GM12878 (cell line): Measurements from ENCODE around the gene LSM2. TPM values are rescaled to one million over a fixed set of nuclear protein-coding genes. Genes with fewer than 3 reads are reported as not detected.

Experiments used
- BRCA1 ChIP-seq: IDR thresholded peaks from 2 replicates; pipeline ENCODE4 v1.6.1; 2011; ENCODE audit warnings: low read depth, low read length, improper control_type of control experiment
- CHD2 ChIP-seq: IDR thresholded peaks from 2 replicates; pipeline ENCODE4 v1.6.1; 2011; ENCODE audit warnings: low read depth, low read length, improper control_type of control experiment, borderline replicate concordance
- DPF2 ChIP-seq: fragments of 450-650 bp; IDR thresholded peaks from 2 replicates; pipeline ENCODE4 v1.6.1; 2017; ENCODE audit warnings: mild to moderate bottlenecking
- EP300 ChIP-seq, 2 experiments: fragments of 150-350 bp in 1 of 2; IDR thresholded peaks; 2 replicates each; pipeline ENCODE4 v1.6.1; 2011 to 2012; ENCODE audit warnings: low read depth in 2 of 2, low read length in 2 of 2, borderline replicate concordance in 1 of 2, improper control_type of control experiment in 1 of 2, inconsistent platforms in 1 of 2; ENCODE audit not compliant: control insufficient read depth in 1 of 2
- HCFC1 ChIP-seq: fragments of 150-350 bp; IDR thresholded peaks from 2 replicates; pipeline ENCODE4 v1.6.1; 2014; ENCODE audit warnings: low read length
- IKZF2 ChIP-seq, 2 experiments: fragments of 450-650 bp; IDR thresholded peaks; 2 replicates each; pipeline ENCODE4 v1.6.1; 2017; ENCODE audit warnings: mild to moderate bottlenecking in 2 of 2, moderate library complexity in 2 of 2
- IRF4 ChIP-seq: IDR thresholded peaks from 2 replicates; pipeline ENCODE4 v1.6.1; 2011; ENCODE audit warnings: low read depth, low read length
- MTA2 ChIP-seq: fragments of 450-650 bp; IDR thresholded peaks from 2 replicates; pipeline ENCODE4 v1.6.1; 2016; ENCODE audit warnings: low read depth, mild to moderate bottlenecking, moderate library complexity
- MYC ChIP-seq: IDR thresholded peaks from 2 replicates; pipeline ENCODE4 v1.6.1; 2011; ENCODE audit warnings: mild to moderate bottlenecking, low read length, moderate library complexity, inconsistent platforms; ENCODE audit not compliant: insufficient read depth, insufficient replicate concordance, insufficient read length, severe bottlenecking
- NBN ChIP-seq: fragments of 450-650 bp; IDR thresholded peaks from 2 replicates; pipeline ENCODE4 v1.6.1; 2016
- PKNOX1 ChIP-seq: fragments of 450-650 bp; IDR thresholded peaks from 2 replicates; pipeline ENCODE4 v1.6.1; 2016; ENCODE audit warnings: mild to moderate bottlenecking
- POLR2A ChIP-seq: IDR thresholded peaks from 2 replicates; pipeline ENCODE4 v1.6.1; 2011; ENCODE audit warnings: low read depth, mild to moderate bottlenecking, low read length
- POLR2AphosphoS5 ChIP-seq: IDR thresholded peaks from 2 replicates; pipeline ENCODE4 v1.6.1; 2011; ENCODE audit warnings: mild to moderate bottlenecking, low read length, inconsistent platforms
- SMARCA5 ChIP-seq: fragments of 450-650 bp; IDR thresholded peaks from 2 replicates; pipeline ENCODE4 v1.6.1; 2017; ENCODE audit warnings: mild to moderate bottlenecking
- SREBF2 ChIP-seq: IDR thresholded peaks from 2 replicates; pipeline ENCODE4 v1.6.1; 2012; ENCODE audit warnings: mild to moderate bottlenecking, low read length
- TAF1 ChIP-seq: IDR thresholded peaks from 2 replicates; pipeline ENCODE4 v1.6.1; 2011; ENCODE audit warnings: mild to moderate bottlenecking, low read depth, low read length, borderline replicate concordance
- TARDBP ChIP-seq: IDR thresholded peaks from 2 replicates; pipeline ENCODE4 v1.6.1; 2016; ENCODE audit warnings: borderline replicate concordance
- TCF12 ChIP-seq: IDR thresholded peaks from 2 replicates; pipeline ENCODE4 v1.6.1; 2011; ENCODE audit warnings: low read depth, mild to moderate bottlenecking, low read length
- ZNF207 ChIP-seq: fragments of 450-650 bp; IDR thresholded peaks from 2 replicates; pipeline ENCODE4 v1.6.1; 2014; ENCODE audit warnings: antibody characterized with exemption, mild to moderate bottlenecking, borderline replicate concordance
- ZNF217 ChIP-seq: fragments of 450-650 bp; IDR thresholded peaks from 2 replicates; pipeline ENCODE4 v1.6.1; 2017; ENCODE audit warnings: antibody characterized with exemption, mild to moderate bottlenecking
- ZNF384 ChIP-seq: IDR thresholded peaks from 2 replicates; pipeline ENCODE4 v1.6.1; 2012; ENCODE audit warnings: low read depth, mild to moderate bottlenecking, low read length, improper control_type of control experiment, borderline replicate concordance
- ZNF622 ChIP-seq: fragments of 450-650 bp; IDR thresholded peaks from 2 replicates; pipeline ENCODE4 v1.6.1; 2017; ENCODE audit warnings: mild to moderate bottlenecking, inconsistent platforms
- ZSCAN29 ChIP-seq: fragments of 450-650 bp; IDR thresholded peaks from 2 replicates; pipeline ENCODE4 v1.6.1; 2017; ENCODE audit warnings: mild to moderate bottlenecking, moderate library complexity
- ZZZ3 ChIP-seq: IDR thresholded peaks from 2 replicates; pipeline ENCODE4 v1.6.1; 2011; ENCODE audit warnings: low read depth; ENCODE audit not compliant: control insufficient read depth, insufficient read length
- polyA plus RNA-seq, 11 experiments: library from polyadenylated mRNA; depleted of rRNA in 4 of 11; unstranded in 6 of 11; stranded (reverse) in 5 of 11; fragments of >200 nt; fragmentation: Nextera tagmentation in 4 of 11; fragmentation: Illumina TruSeq in 1 of 11; extraction: Ambion mirVana in 4 of 11; extraction: Trizol in 1 of 11; gene quantifications; 1 replicate in 1 of 11; 2 replicates in 10 of 11; pipeline versions ENCODE4 v1.2.1 to v1.2.3, GENCODE V29; 2011 to 2016; ENCODE audit warnings: inconsistent platforms in 2 of 11, missing spikeins in 2 of 11, low read depth in 1 of 11
- total RNA-seq, 4 experiments: library from RNA; depleted of rRNA in 3 of 4; stranded (reverse); fragments of >200 nt in 3 of 4; fragmentation: Illumina TruSeq in 1 of 4; extraction: Trizol in 1 of 4; gene quantifications; 2 replicates each; pipeline versions ENCODE4 v1.2.1 to v1.2.3, GENCODE V29; 2013 to 2021
- TF ChIP-seq, protein P1 (sequence below): fragments of 450-650 bp; IDR thresholded peaks from 2 replicates; pipeline ENCODE4 v1.6.1; 2018; ENCODE audit warnings: borderline replicate concordance, mild to moderate bottlenecking; ENCODE audit not compliant: partially characterized antibody
- TF ChIP-seq, protein P2 (sequence below): IDR thresholded peaks from 2 replicates; pipeline ENCODE4 v1.6.1; 2012; ENCODE audit warnings: low read depth, low read length, improper control_type of control experiment
- TF ChIP-seq, protein P3 (sequence below): fragments of 450-650 bp; IDR thresholded peaks from 2 replicates; pipeline ENCODE4 v1.6.1; 2014; ENCODE audit warnings: mild to moderate bottlenecking

LSM2 gene
- total and polyA plus RNA-seq, 10 of the 15 experiments (the other 5 are each of a cell fraction or from before 2014, with no cell fraction given): 99.1 to 276 (median 153) TPM

DNA sequence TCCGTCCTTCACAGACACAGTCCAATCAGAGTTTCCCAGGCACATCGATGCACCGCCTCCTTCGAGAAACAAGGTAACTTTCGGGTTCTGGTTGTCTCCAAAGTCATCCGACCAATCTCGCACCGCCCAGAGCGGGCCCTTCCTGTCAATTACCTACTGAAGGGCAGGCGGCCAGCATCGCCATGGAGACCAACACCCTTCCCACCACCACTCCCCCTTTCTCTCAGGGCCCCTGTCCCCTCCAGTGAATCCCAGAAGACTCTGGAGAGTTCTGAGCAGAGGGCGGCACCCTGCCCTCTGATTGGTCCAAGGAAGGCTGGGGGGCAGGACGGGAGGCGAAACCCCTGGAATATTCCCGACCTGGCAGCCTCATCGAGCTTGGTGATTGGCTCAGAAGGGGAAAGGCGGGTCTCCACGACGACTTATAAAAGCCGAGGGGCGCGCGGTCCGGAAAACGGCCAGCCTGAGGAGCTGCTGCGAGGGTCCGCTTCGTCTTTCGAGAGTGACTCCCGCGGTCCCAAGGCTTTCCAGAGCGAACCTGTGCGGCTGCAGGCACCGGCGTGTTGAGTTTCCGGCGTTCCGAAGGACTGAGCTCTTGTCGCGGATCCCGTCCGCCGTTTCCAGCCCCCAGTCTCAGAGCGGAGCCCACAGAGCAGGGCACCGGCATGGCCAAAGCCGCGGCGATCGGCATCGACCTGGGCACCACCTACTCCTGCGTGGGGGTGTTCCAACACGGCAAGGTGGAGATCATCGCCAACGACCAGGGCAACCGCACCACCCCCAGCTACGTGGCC lies 20.7 kb upstream of the LSM2 start, which contains the start of gene HSPA1B (continued):
- TF ChIP-seq, protein P1, sequence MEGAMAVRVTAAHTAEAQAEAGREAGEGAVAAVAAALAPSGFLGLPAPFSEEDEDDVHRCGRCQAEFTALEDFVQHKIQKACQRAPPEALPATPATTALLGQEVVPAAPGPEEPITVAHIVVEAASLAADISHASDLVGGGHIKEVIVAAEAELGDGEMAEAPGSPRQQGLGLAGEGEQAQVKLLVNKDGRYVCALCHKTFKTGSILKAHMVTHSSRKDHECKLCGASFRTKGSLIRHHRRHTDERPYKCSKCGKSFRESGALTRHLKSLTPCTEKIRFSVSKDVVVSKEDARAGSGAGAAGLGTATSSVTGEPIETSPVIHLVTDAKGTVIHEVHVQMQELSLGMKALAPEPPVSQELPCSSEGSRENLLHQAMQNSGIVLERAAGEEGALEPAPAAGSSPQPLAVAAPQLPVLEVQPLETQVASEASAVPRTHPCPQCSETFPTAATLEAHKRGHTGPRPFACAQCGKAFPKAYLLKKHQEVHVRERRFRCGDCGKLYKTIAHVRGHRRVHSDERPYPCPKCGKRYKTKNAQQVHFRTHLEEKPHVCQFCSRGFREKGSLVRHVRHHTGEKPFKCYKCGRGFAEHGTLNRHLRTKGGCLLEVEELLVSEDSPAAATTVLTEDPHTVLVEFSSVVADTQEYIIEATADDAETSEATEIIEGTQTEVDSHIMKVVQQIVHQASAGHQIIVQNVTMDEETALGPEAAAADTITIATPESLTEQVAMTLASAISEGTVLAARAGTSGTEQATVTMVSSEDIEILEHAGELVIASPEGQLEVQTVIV: no peak
- TF ChIP-seq POLR2AphosphoS5 (peak; percentile 97), IRF4 (no peak), POLR2A (peak; percentile 95), TCF12 (peak; percentile 88; the same call in 1 of the 2 replicates), ZSCAN29 (no peak), MYC (no peak), DPF2 (no peak; the same call in none of the 2 replicates), NBN (0 out of 2 replicates have a peak, but pooled peaks have one; percentile 23), CHD2 (no peak; the same call in 1 of the 2 replicates), IKZF2 (IDR thresholded peaks at IDR 0.05) (peak; percentile 92), ZNF622 (no peak), ZNF217 (no peak), ZNF207 (no peak), TARDBP (no peak), BRCA1 (no peak), TAF1 (peak; percentile 81; the same call in 1 of the 2 replicates), EP300 (IDR thresholded peaks at IDR 0.05; ENCODE audit: borderline replicate concordance in 1 of 2, control insufficient read depth in 1 of 2, low read depth in 2 of 2, low read length in 2 of 2) (peak in 1 of 2 experiments; percentile 86; a peak in 2 of 4 replicates), SREBF2 (no peak), PKNOX1 (peak; percentile 99), SMARCA5 (no peak), ZZZ3 (no peak), ZNF384 (no peak), HCFC1 (no peak), MTA2 (no peak)
- TF ChIP-seq, protein P2, sequence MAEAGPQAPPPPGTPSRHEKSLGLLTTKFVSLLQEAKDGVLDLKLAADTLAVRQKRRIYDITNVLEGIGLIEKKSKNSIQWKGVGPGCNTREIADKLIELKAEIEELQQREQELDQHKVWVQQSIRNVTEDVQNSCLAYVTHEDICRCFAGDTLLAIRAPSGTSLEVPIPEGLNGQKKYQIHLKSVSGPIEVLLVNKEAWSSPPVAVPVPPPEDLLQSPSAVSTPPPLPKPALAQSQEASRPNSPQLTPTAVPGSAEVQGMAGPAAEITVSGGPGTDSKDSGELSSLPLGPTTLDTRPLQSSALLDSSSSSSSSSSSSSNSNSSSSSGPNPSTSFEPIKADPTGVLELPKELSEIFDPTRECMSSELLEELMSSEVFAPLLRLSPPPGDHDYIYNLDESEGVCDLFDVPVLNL: no peak
- TF ChIP-seq, protein P3, sequence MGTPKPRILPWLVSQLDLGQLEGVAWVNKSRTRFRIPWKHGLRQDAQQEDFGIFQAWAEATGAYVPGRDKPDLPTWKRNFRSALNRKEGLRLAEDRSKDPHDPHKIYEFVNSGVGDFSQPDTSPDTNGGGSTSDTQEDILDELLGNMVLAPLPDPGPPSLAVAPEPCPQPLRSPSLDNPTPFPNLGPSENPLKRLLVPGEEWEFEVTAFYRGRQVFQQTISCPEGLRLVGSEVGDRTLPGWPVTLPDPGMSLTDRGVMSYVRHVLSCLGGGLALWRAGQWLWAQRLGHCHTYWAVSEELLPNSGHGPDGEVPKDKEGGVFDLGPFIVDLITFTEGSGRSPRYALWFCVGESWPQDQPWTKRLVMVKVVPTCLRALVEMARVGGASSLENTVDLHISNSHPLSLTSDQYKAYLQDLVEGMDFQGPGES: no peak
